H9 (cell line): ENCODE measurements around the gene GRIN2A. TPM values are rescaled to one million over a fixed set of nuclear protein-coding genes. Genes with fewer than 3 reads are reported as not detected.

Experiments used
- DNase-seq: peaks from one replicate; pipeline ENCODE4 v3.0.0-alpha.2; 2017
- H2AFZ ChIP-seq: one replicate; pipeline ENCODE4 v1.6.1; 2013; ENCODE audit warnings: mild to moderate bottlenecking, low read length, control low read depth, moderate library complexity
- H2AK5ac ChIP-seq: 2 replicates; pipeline ENCODE4 v1.6.1; 2013; ENCODE audit warnings: low read length, control low read depth, mixed read lengths; ENCODE audit not compliant: insufficient read length
- H2BK120ac ChIP-seq: one replicate; pipeline ENCODE4 v1.6.1; 2013; ENCODE audit warnings: low read depth, mild to moderate bottlenecking, low read length, control low read depth, inconsistent platforms; ENCODE audit not compliant: poor library complexity, severe bottlenecking
- H2BK12ac ChIP-seq: 2 replicates; pipeline ENCODE4 v1.6.1; 2013; ENCODE audit warnings: low read length, control low read depth, mixed read lengths, low read depth; ENCODE audit not compliant: insufficient read length
- H2BK15ac ChIP-seq: 2 replicates; pipeline ENCODE4 v1.6.1; 2013; ENCODE audit warnings: low read depth, low read length, control low read depth
- H2BK20ac ChIP-seq: one replicate; pipeline ENCODE4 v1.6.1; 2013; ENCODE audit warnings: low read depth, mild to moderate bottlenecking, low read length, control low read depth, inconsistent platforms; ENCODE audit not compliant: poor library complexity, severe bottlenecking
- H2BK5ac ChIP-seq: 2 replicates; pipeline ENCODE4 v1.6.1; 2013; ENCODE audit warnings: low read length, control low read depth, mixed read lengths; ENCODE audit not compliant: insufficient read length
- H3K14ac ChIP-seq: 2 replicates; pipeline ENCODE4 v1.6.1; 2013; ENCODE audit warnings: low read length, control low read depth; ENCODE audit not compliant: insufficient read depth
- H3K18ac ChIP-seq: 2 replicates; pipeline ENCODE4 v1.6.1; 2013; ENCODE audit warnings: low read depth, mild to moderate bottlenecking, mixed read lengths, low read length, control low read depth; ENCODE audit not compliant: insufficient read length
- H3K23ac ChIP-seq: 2 replicates; pipeline ENCODE4 v1.6.1; 2013; ENCODE audit warnings: low read length, control low read depth, mixed read lengths, low read depth; ENCODE audit not compliant: insufficient read length
- H3K23me2 ChIP-seq: 2 replicates; pipeline ENCODE4 v1.6.1; 2013; ENCODE audit warnings: low read depth, mild to moderate bottlenecking, mixed read lengths, low read length, control low read depth; ENCODE audit not compliant: insufficient read length, poor library complexity, severe bottlenecking
- H3K27ac ChIP-seq: 2 replicates; pipeline ENCODE4 v1.5.1; 2013; ENCODE audit warnings: low read length, control low read depth, mixed read lengths, low read depth; ENCODE audit not compliant: insufficient read length
- H3K27me3 ChIP-seq: 2 replicates; pipeline ENCODE4 v1.6.1; 2013; ENCODE audit warnings: low read length, control low read depth, inconsistent platforms; ENCODE audit not compliant: insufficient read depth
- H3K4ac ChIP-seq: 2 replicates; pipeline ENCODE4 v1.6.1; 2013; ENCODE audit warnings: low read depth, mild to moderate bottlenecking, control low read depth, inconsistent platforms, low read length, moderate library complexity
- H3K4me1 ChIP-seq: 2 replicates; pipeline ENCODE4 v1.6.1; 2013; ENCODE audit warnings: low read length, control low read depth, inconsistent platforms; ENCODE audit not compliant: insufficient read depth
- H3K4me2 ChIP-seq: 2 replicates; pipeline ENCODE4 v1.6.1; 2013; ENCODE audit warnings: low read length, control low read depth, mixed read lengths; ENCODE audit not compliant: insufficient read length, insufficient read depth
- H3K56ac ChIP-seq: 2 replicates; pipeline ENCODE4 v1.6.1; 2013; ENCODE audit warnings: low read depth, mild to moderate bottlenecking, mixed read lengths, low read length, control low read depth; ENCODE audit not compliant: insufficient read length
- H3K79me1 ChIP-seq: 2 replicates; pipeline ENCODE4 v1.6.1; 2013; ENCODE audit warnings: low read depth, mild to moderate bottlenecking, moderate library complexity, low read length, control low read depth, inconsistent platforms; ENCODE audit not compliant: insufficient read depth, poor library complexity, severe bottlenecking
- H3K79me2 ChIP-seq: 2 replicates; pipeline ENCODE4 v1.6.1; 2013; ENCODE audit warnings: low read length, control low read depth, inconsistent platforms; ENCODE audit not compliant: insufficient read depth
- H3K9ac ChIP-seq: 2 replicates; pipeline ENCODE4 v1.6.1; 2013; ENCODE audit warnings: low read length, control low read depth, mixed read lengths; ENCODE audit not compliant: insufficient read length; ENCODE audit errors: extremely low read depth
- H3K9me3 ChIP-seq: one replicate; pipeline ENCODE4 v1.6.1; 2013; ENCODE audit warnings: low read depth, low read length, inconsistent platforms; ENCODE audit not compliant: control insufficient read depth
- H3T11ph ChIP-seq: one replicate; pipeline ENCODE4 v1.6.1; 2013; ENCODE audit warnings: mild to moderate bottlenecking, low read length, control low read depth, inconsistent platforms
- H4K20me1 ChIP-seq: one replicate; pipeline ENCODE4 v1.6.1; 2013; ENCODE audit not compliant: control insufficient read depth, insufficient read length, insufficient read depth
- H4K5ac ChIP-seq: 2 replicates; pipeline ENCODE4 v1.6.1; 2013; ENCODE audit warnings: low read depth, mild to moderate bottlenecking, mixed read lengths, low read length, control low read depth; ENCODE audit not compliant: insufficient read length
- H4K8ac ChIP-seq: replicated peaks from 2 replicates; pipeline ENCODE4 v1.6.1; 2013; ENCODE audit warnings: low read length, control low read depth, mixed read lengths, low read depth; ENCODE audit not compliant: insufficient read length
- H4K91ac ChIP-seq: 2 replicates; pipeline ENCODE4 v1.6.1; 2013; ENCODE audit warnings: low read depth, mild to moderate bottlenecking, moderate library complexity, mixed read lengths, low read length, control low read depth; ENCODE audit not compliant: insufficient read length
- H3K27ac Mint-ChIP-seq, 3 experiments: 2 replicates in 2 of 3; 3 replicates in 1 of 3; pipeline ENCODE4 v1.8.0; 2020 to 2021; ENCODE audit warnings: mixed read lengths in 3 of 3, mild to moderate bottlenecking in 1 of 3, moderate library complexity in 1 of 3
- H3K27me3 Mint-ChIP-seq: 2 replicates; pipeline ENCODE4 v1.8.0; 2021; ENCODE audit warnings: low read depth, mild to moderate bottlenecking, moderate library complexity, mixed read lengths
- H3K36me3 Mint-ChIP-seq, 3 experiments: 2 replicates in 2 of 3; 3 replicates in 1 of 3; pipeline ENCODE4 v1.8.0; 2020 to 2021; ENCODE audit warnings: low read depth in 3 of 3, mixed read lengths in 3 of 3; ENCODE audit not compliant: insufficient read depth in 1 of 3
- H3K4me1 Mint-ChIP-seq, 2 experiments: 2 replicates each; pipeline ENCODE4 v1.8.0; 2020; ENCODE audit warnings: mixed read lengths in 2 of 2
- H3K4me3 Mint-ChIP-seq, 2 experiments: 2 replicates in 1 of 2; 3 replicates in 1 of 2; pipeline ENCODE4 v1.8.0; 2020 to 2021; ENCODE audit warnings: mild to moderate bottlenecking in 2 of 2, mixed read lengths in 2 of 2, moderate library complexity in 1 of 2
- H3K9me3 Mint-ChIP-seq, 2 experiments: 2 replicates in 1 of 2; 3 replicates in 1 of 2; pipeline ENCODE4 v1.8.0; 2020; ENCODE audit warnings: mild to moderate bottlenecking in 2 of 2, mixed read lengths in 2 of 2, moderate library complexity in 1 of 2
- CTCF ChIP-seq: fragments of 200-600 bp; sonication (generic); conservative IDR thresholded peaks from 3 replicates; pipeline ENCODE4 v1.8.0; 2021; ENCODE audit warnings: antibody characterized with exemption, mild to moderate bottlenecking
- WGBS: extraction: QIAGEN DNeasy Blood & Tissue Kit; methylation state at CpG from one replicate; pipeline ENCODE4 v1.1.7; 2013; ENCODE audit warnings: missing lambda C conversion rate, low lambda C conversion rate, mixed read lengths; ENCODE audit not compliant: insufficient read length; ENCODE audit errors: extremely low coverage; 5-methylcytosine and 5-hydroxymethylcytosine counted together
- total RNA-seq: library from RNA; stranded (reverse); gene quantifications from 2 replicates; pipeline ENCODE4 v1.2.1, GENCODE V29; 2021

GRIN2A gene
- total RNA-seq, 1 experiment from 2014 or later = 1.5 TPM

- H3K79me2 ChIP-seq = no peaks in the 10 kb centered on the region
- Mint-ChIP-seq H3K27ac (no peak overlapping the region), H3K36me3 (no peaks in the 10 kb centered on the region), H3K4me3 (no peak overlapping the region), H3K4me1 (no peaks in the 10 kb centered on the region), H3K27me3 (no peaks in the 10 kb centered on the region), H3K9me3 (no peaks in the 10 kb centered on the region)
- TF ChIP-seq CTCF = no peak
- H3K56ac ChIP-seq = no peak overlapping the region
- H4K91ac ChIP-seq = no peak overlapping the region
- WGBS = no CpG with 5 or more reads among the region's 5 CpGs
- H2AK5ac ChIP-seq = no peak overlapping the region
- no peak overlapping the region for H3K18ac ChIP-seq
- no peak overlapping the region for H3K27ac ChIP-seq
- no peaks in the 10 kb centered on the region for H3K23me2 ChIP-seq
- no peak overlapping the region for H3K9ac ChIP-seq
- H2AFZ ChIP-seq = no peak overlapping the region
- H3K4ac ChIP-seq = no peak overlapping the region
- H2BK15ac ChIP-seq = no peak overlapping the region
- no peak overlapping the region for H2BK5ac ChIP-seq
- H3K79me1 ChIP-seq = no peaks in the 10 kb centered on the region
- H3K4me2 ChIP-seq = no peak overlapping the region
- DNase-seq = no peak
- H3T11ph ChIP-seq = no peak overlapping the region
- H4K5ac ChIP-seq = no peak overlapping the region
- H3K4me1 ChIP-seq = no peaks in the 10 kb centered on the region
- no peak overlapping the region for H3K23ac ChIP-seq
- H4K20me1 ChIP-seq = no peaks in the 10 kb centered on the region
- H3K9me3 ChIP-seq = no peaks in the 10 kb centered on the region
- H2BK20ac ChIP-seq = no peak overlapping the region
- no peaks in the 10 kb centered on the region for H3K27me3 ChIP-seq
- H4K8ac ChIP-seq = no peak overlapping the region
- no peak overlapping the region for H3K14ac ChIP-seq
- no peak overlapping the region for H2BK120ac ChIP-seq
- H2BK12ac ChIP-seq = no peak overlapping the region
These were observed 43.3 kb downstream of the GRIN2A start for GRCh38 chr16:10138881-10139280.
